Uterus (tissue), 4 donors: ENCODE data around the gene CFAP20DC. TPM values are rescaled to one million over a fixed set of nuclear protein-coding genes. Genes with fewer than 3 reads are reported as not detected.

Experiments
- DNase-seq, 2 donors: peaks; one replicate each; pipeline ENCODE4 v3.0.0-alpha.2; 2019 to 2020
- H3K27ac ChIP-seq, 2 donors: fragments of 200-600 bp; sonication (generic); 1 replicate in 1 of 2; 2 replicates in 1 of 2; pipeline ENCODE4 v1.5.1; 2016 to 2018
- H3K27me3 ChIP-seq, 2 donors: fragments of 200-600 bp; sonication (generic); one replicate each; pipeline ENCODE4 v1.5.1; 2018 to 2019; ENCODE audit warnings: control low read depth in 1 of 2
- H3K36me3 ChIP-seq, 2 donors: fragments of 200-600 bp; sonication (generic); one replicate each; pipeline ENCODE4 v1.5.1; 2019; ENCODE audit warnings: control low read depth in 1 of 2
- H3K4me1 ChIP-seq, 2 donors: fragments of 200-600 bp; sonication (generic); one replicate each; pipeline ENCODE4 v1.5.1; 2018 to 2019; ENCODE audit warnings: control low read depth in 1 of 2
- H3K4me3 ChIP-seq, 2 donors: fragments of 200-600 bp; sonication (generic); 1 replicate in 1 of 2; 2 replicates in 1 of 2; pipeline ENCODE4 v1.5.1; 2018 to 2019; ENCODE audit warnings: mild to moderate bottlenecking in 1 of 2
- H3K9me3 ChIP-seq, 2 donors: fragments of 200-600 bp; sonication (generic); one replicate each; pipeline ENCODE4 v1.5.1; 2019; ENCODE audit warnings: control low read depth in 1 of 2
- CTCF ChIP-seq, 4 experiments: fragments of 200-600 bp in 2 of 4; fragments of 450-650 bp in 2 of 4; sonication (generic) in 2 of 4; IDR thresholded peaks; one replicate each; pipeline ENCODE4 v1.5.1; 2016 to 2019; ENCODE audit warnings: antibody characterized with exemption in 4 of 4, mild to moderate bottlenecking in 2 of 4, moderate library complexity in 1 of 4
- POLR2A ChIP-seq, 2 donors: fragments of 450-650 bp; IDR thresholded peaks; one replicate each; pipeline ENCODE4 v1.6.1; 2016; ENCODE audit warnings: antibody characterized with exemption in 2 of 2, mild to moderate bottlenecking in 1 of 2, moderate library complexity in 1 of 2
- intact Hi-C: fragments of 100-400 bp; cut with DNase I; formaldehyde crosslinking; loops from one replicate; pipeline ENCODE4 v1.15.1; 2023; ENCODE audit warnings: low total_unique reads
- total RNA-seq, 4 donors: library from RNA; depleted of rRNA in 3 of 4; stranded (reverse); fragments of >200 nt in 3 of 4; gene quantifications; one replicate each; pipeline versions ENCODE4 v1.1.0 to v1.2.4, GENCODE V29; 2014 to 2023
- donor health status: DM: yes; HTN: yes; CAD: no.

Gene CFAP20DC
- total RNA-seq, 4 donors from 2014 or later: under 0.01 to 5.1 TPM; not detected in 2

DNA sequence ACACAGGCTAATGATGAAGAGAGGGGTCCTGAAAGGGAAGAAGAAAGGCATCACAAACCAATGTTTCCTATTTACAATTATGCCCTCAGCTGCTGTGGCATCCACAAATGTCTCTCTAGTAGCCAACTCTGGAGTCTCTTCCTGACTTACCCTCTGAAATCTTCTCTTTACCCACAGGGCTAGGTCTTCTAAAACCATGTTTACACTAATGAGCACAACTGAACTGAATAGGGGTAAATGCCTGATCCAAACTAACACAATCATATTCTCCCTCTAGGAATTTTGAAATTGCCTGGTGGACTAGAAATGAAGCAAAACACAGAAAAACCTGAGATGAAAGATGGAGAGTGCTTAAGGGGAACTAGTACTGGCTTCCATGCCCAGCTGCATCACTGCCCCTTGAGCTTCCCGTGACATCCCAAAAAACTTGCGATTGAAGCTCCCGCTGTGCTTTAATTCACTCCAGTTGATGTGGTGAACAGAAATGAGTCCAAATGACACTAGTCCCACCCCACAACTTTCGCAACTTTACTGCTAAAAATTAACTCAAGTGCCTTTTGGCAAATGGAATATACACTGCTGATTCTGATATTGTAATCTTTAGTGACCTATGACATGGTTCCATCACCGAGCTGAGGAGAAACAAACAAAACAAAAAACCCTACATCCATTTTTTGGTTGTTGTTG is 32.8 kb downstream of the CFAP20DC start:
- H3K27me3 ChIP-seq: no peaks in the 10 kb centered on the region
- DNase-seq: no peak
- no peak overlapping the region for H3K27ac ChIP-seq
- no peaks in the 10 kb centered on the region for H3K4me1 ChIP-seq
- TF ChIP-seq POLR2A (IDR thresholded peaks at IDR 0.05) (no peak), CTCF (IDR thresholded peaks at IDR 0.05) (no peak)
- H3K9me3 ChIP-seq: no peaks in the 10 kb centered on the region
- intact Hi-C loops: no loop called here
- no peaks in the 10 kb centered on the region for H3K36me3 ChIP-seq
- H3K4me3 ChIP-seq: no peak overlapping the region

- intact Hi-C loops: no loop called here
- H3K9me3 ChIP-seq: no peaks in the 10 kb centered on the region
- H3K4me1 ChIP-seq: no peaks in the 10 kb centered on the region
- TF ChIP-seq CTCF (IDR thresholded peaks at IDR 0.05): no peak
- TF ChIP-seq POLR2A (IDR thresholded peaks at IDR 0.05): no peak
- H3K27me3 ChIP-seq: no peaks in the 10 kb centered on the region
- H3K4me3 ChIP-seq: no peak overlapping the region
- DNase-seq: no peak
- H3K36me3 ChIP-seq: no peaks in the 10 kb centered on the region
- no peak overlapping the region for H3K27ac ChIP-seq
Measured at GRCh38 chr3:59013611-59014010, 36.2 kb downstream of the CFAP20DC start.

- no peaks in the 10 kb centered on the region for H3K4me1 ChIP-seq
- TF ChIP-seq CTCF (IDR thresholded peaks at IDR 0.05): no peak
- no peak for TF ChIP-seq POLR2A (IDR thresholded peaks at IDR 0.05)
- no peak overlapping the region for H3K27ac ChIP-seq
- no peaks in the 10 kb centered on the region for H3K9me3 ChIP-seq
- no peaks in the 10 kb centered on the region for H3K36me3 ChIP-seq
- DNase-seq: no peak
- no peak overlapping the region for H3K4me3 ChIP-seq
- no peaks in the 10 kb centered on the region for H3K27me3 ChIP-seq
- intact Hi-C loops: no loop called here
Measured at GRCh38 chr3:59006634-59007517, 42.9 kb downstream of the CFAP20DC start.

DNA sequence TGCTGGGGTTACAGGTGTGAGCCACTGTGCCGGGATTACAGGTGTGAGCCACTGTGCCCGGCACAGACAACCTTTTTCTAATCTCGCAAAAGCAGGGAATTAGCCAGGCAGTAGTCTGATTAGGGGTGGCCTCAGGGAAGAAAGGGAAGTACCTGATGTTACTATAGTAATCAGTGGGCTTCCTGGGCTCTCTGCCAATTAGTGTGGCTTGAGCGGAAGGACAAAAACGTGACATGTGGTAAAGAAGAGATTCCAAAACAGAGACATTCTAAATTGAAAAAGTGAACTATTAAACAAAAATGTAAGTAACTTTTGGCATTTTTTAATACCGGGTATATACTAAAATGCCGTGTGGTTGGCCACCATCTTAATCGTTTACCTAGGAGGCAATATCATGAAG is 48.1 kb downstream of the CFAP20DC start:
- H3K9me3 ChIP-seq: no peaks in the 10 kb centered on the region

More for the DNA sequence above, 48.1 kb downstream of the CFAP20DC start:
- Histone ChIP-seq H3K27me3 (no peaks in the 10 kb centered on the region), H3K4me1 (no peaks in the 10 kb centered on the region), H3K27ac (no peak overlapping the region), H3K4me3 (no peak overlapping the region), H3K36me3 (no peaks in the 10 kb centered on the region)
- TF ChIP-seq CTCF (IDR thresholded peaks at IDR 0.05): no peak
- TF ChIP-seq POLR2A (IDR thresholded peaks at IDR 0.05): no peak
- intact Hi-C loops: no loop called here
- no peak for DNase-seq
